ENCODE data around the gene TARP.

TARP gene

GRCh38 chr7:38242814-38243213 lies 30.6 kb downstream of the TARP start:
- no peaks in the 10 kb centered on the region for H3K79me2 ChIP-seq (ENCODE audit: insufficient read depth)
- H3K4me1 ChIP-seq (ENCODE audit: control insufficient read depth in 1 of 2, insufficient read depth in 2 of 2, low read depth in 1 of 2, low read length in 1 of 2): no peaks in the 10 kb centered on the region
- H3K9ac ChIP-seq: no peak overlapping the region
- no peaks in the 10 kb centered on the region for H3K9me3 ChIP-seq
- H3K27ac ChIP-seq (ENCODE audit: low read depth in 2 of 2, low read length in 1 of 2): no peak overlapping the region
- H3F3A ChIP-seq (replicated peaks; ENCODE audit: insufficient read depth): no peaks in the 10 kb centered on the region
- no peak for DNase-seq
- no peak overlapping the region for H2AFZ ChIP-seq (ENCODE audit: low read depth)
- ChIA-PET POLR2A (no interaction called here), CTCF (no interaction called here)
- no peaks in the 10 kb centered on the region for H4K20me1 ChIP-seq (ENCODE audit: insufficient read depth)
- WGBS (ENCODE audit: low lambda C conversion rate): 59% methylated on average over 6 of the region's 6 CpGs
- H3K36me3 ChIP-seq (replicated peaks in 1 of 2; ENCODE audit: control insufficient read depth in 1 of 2, insufficient read depth in 2 of 2, low read length in 1 of 2): no peaks in the 10 kb centered on the region
- no peaks in the 10 kb centered on the region for H3K9me2 ChIP-seq
- no peaks in the 10 kb centered on the region for H3K27me3 ChIP-seq (ENCODE audit: insufficient read depth)
- TF ChIP-seq YY1 (IDR thresholded peaks at IDR 0.05; ENCODE audit: low read depth): no peak
- TF ChIP-seq RXRA (IDR thresholded peaks at IDR 0.05; ENCODE audit: borderline replicate concordance, low read depth): no peak
- no peak for TF ChIP-seq SIN3A (IDR thresholded peaks at IDR 0.05; ENCODE audit: borderline replicate concordance, low read depth, low read length)
- H3K4me3 ChIP-seq (ENCODE audit: low read depth in 2 of 2, low read length in 1 of 2): no peak overlapping the region
- no peak overlapping the region for H3K4me2 ChIP-seq

DNA sequence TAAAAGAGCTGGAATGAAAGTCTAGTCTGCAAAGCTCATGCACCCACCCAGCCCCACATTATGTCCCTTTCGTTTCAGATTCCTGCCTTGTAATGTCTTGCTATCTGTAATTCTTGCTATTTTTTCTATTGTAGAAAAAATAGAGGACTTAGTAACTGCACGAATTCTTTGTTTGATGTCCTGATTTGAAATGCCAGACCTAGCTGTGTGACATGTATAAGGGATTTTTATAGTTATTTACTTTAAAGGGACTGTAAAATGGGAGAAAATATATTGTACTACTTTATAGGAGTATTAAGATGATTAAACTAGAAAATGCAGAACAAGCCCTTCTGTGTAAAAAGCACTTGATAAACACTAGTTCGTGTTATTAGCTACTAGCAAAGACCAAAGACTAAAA lies 32.4 kb downstream of the TARP start:
- Histone ChIP-seq H3K4me2 (no peak overlapping the region), H3K9me3 (no peaks in the 10 kb centered on the region), H3K36me3 (replicated peaks in 1 of 2; ENCODE audit: control insufficient read depth in 1 of 2, insufficient read depth in 2 of 2, low read length in 1 of 2) (no peaks in the 10 kb centered on the region), H3K4me1 (ENCODE audit: control insufficient read depth in 1 of 2, insufficient read depth in 2 of 2, low read depth in 1 of 2, low read length in 1 of 2) (no peaks in the 10 kb centered on the region), H3K4me3 (ENCODE audit: low read depth in 2 of 2, low read length in 1 of 2) (no peak overlapping the region), H4K20me1 (ENCODE audit: insufficient read depth) (no peaks in the 10 kb centered on the region), H3F3A (replicated peaks; ENCODE audit: insufficient read depth) (no peaks in the 10 kb centered on the region), H2AFZ (ENCODE audit: low read depth) (no peak overlapping the region), H3K27me3 (ENCODE audit: insufficient read depth) (no peaks in the 10 kb centered on the region), H3K79me2 (ENCODE audit: insufficient read depth) (no peaks in the 10 kb centered on the region), H3K27ac (ENCODE audit: low read depth in 2 of 2, low read length in 1 of 2) (no peak overlapping the region), H3K9ac (no peak overlapping the region), H3K9me2 (no peaks in the 10 kb centered on the region)
- no peak for TF ChIP-seq ELF1 (IDR thresholded peaks at IDR 0.05)
- no peak for TF ChIP-seq CHD2 (IDR thresholded peaks at IDR 0.05; ENCODE audit: low read length, partially characterized antibody)
- no peak for TF ChIP-seq FOXJ3 (CRISPR knock-in tag; IDR thresholded peaks at IDR 0.05)
- no peak for TF ChIP-seq IRF3 (IDR thresholded peaks at IDR 0.05; ENCODE audit: low read depth, low read length)
- no peak for TF ChIP-seq RXRA (IDR thresholded peaks at IDR 0.05; ENCODE audit: borderline replicate concordance, low read depth)
- TF ChIP-seq RCOR1 (IDR thresholded peaks at IDR 0.05; ENCODE audit: low read length): no peak
- no peak for TF ChIP-seq SIN3A (IDR thresholded peaks at IDR 0.05; ENCODE audit: borderline replicate concordance, low read depth, low read length)
- TF ChIP-seq SMC3 (IDR thresholded peaks at IDR 0.05; ENCODE audit: low read depth, low read length): no peak
- TF ChIP-seq MXI1 (IDR thresholded peaks at IDR 0.05; ENCODE audit: low read depth, low read length): no peak
- TF ChIP-seq, protein P1, sequence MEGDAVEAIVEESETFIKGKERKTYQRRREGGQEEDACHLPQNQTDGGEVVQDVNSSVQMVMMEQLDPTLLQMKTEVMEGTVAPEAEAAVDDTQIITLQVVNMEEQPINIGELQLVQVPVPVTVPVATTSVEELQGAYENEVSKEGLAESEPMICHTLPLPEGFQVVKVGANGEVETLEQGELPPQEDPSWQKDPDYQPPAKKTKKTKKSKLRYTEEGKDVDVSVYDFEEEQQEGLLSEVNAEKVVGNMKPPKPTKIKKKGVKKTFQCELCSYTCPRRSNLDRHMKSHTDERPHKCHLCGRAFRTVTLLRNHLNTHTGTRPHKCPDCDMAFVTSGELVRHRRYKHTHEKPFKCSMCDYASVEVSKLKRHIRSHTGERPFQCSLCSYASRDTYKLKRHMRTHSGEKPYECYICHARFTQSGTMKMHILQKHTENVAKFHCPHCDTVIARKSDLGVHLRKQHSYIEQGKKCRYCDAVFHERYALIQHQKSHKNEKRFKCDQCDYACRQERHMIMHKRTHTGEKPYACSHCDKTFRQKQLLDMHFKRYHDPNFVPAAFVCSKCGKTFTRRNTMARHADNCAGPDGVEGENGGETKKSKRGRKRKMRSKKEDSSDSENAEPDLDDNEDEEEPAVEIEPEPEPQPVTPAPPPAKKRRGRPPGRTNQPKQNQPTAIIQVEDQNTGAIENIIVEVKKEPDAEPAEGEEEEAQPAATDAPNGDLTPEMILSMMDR (IDR thresholded peaks at IDR 0.05): no peak
- no peak for TF ChIP-seq USF2 (IDR thresholded peaks at IDR 0.05; ENCODE audit: borderline replicate concordance, low read depth, low read length)
- TF ChIP-seq, protein P2, sequence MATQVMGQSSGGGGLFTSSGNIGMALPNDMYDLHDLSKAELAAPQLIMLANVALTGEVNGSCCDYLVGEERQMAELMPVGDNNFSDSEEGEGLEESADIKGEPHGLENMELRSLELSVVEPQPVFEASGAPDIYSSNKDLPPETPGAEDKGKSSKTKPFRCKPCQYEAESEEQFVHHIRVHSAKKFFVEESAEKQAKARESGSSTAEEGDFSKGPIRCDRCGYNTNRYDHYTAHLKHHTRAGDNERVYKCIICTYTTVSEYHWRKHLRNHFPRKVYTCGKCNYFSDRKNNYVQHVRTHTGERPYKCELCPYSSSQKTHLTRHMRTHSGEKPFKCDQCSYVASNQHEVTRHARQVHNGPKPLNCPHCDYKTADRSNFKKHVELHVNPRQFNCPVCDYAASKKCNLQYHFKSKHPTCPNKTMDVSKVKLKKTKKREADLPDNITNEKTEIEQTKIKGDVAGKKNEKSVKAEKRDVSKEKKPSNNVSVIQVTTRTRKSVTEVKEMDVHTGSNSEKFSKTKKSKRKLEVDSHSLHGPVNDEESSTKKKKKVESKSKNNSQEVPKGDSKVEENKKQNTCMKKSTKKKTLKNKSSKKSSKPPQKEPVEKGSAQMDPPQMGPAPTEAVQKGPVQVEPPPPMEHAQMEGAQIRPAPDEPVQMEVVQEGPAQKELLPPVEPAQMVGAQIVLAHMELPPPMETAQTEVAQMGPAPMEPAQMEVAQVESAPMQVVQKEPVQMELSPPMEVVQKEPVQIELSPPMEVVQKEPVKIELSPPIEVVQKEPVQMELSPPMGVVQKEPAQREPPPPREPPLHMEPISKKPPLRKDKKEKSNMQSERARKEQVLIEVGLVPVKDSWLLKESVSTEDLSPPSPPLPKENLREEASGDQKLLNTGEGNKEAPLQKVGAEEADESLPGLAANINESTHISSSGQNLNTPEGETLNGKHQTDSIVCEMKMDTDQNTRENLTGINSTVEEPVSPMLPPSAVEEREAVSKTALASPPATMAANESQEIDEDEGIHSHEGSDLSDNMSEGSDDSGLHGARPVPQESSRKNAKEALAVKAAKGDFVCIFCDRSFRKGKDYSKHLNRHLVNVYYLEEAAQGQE (IDR thresholded peaks at IDR 0.05; ENCODE audit: low read depth, low read length): no peak
- no peak for TF ChIP-seq MAX (IDR thresholded peaks at IDR 0.05; ENCODE audit: low read depth)
- TF ChIP-seq GATA2 (CRISPR knock-in tag; IDR thresholded peaks at IDR 0.05): no peak
- TF ChIP-seq JUND (IDR thresholded peaks at IDR 0.05): no peak
- no peak for TF ChIP-seq PBX3 (IDR thresholded peaks at IDR 0.05)
- TF ChIP-seq YY1 (IDR thresholded peaks at IDR 0.05; ENCODE audit: low read depth): no peak
- TF ChIP-seq MEF2A (IDR thresholded peaks at IDR 0.05; ENCODE audit: borderline replicate concordance, low read depth): no peak
- ChIA-PET POLR2A (no interaction called here), CTCF (interaction anchor here (0.9 to 1.8 kb wide), 2 partner anchors 18 to 26 kb away, joined by 3 read pairs; no protein-coding TSS in a partner anchor)
- 24% methylated on average over 3 of the region's 3 CpGs for WGBS (ENCODE audit: low lambda C conversion rate)
- no peak for DNase-seq
